MCF 10A (cell line): ENCODE results near the gene BUB1B. TPM values are rescaled to one million over a fixed set of nuclear protein-coding genes. Genes with fewer than 3 reads are reported as not detected.

Source experiments
- BruUV-seq: library from RNA; stranded (reverse); fragments of 400-500 nt; replicated peaks from 2 replicates; lab custom pipeline; 2021; lab: Mats Ljungman, UMichigan
- CTCF ChIA-PET: fragments of 300-600 bp; sonication (Branson Sonifier 250); formaldehyde crosslinking; extraction: SDS; loops from one replicate; lab custom pipeline; 2021; ENCODE audit warnings: antibody characterized with exemption, inconsistent platforms; lab: Yijun Ruan, JAX
- POLR2A ChIA-PET: fragments of 300-600, 350-650 bp; sonication (Branson Sonifier 250); formaldehyde crosslinking; extraction: SDS; loops from one replicate; lab custom pipeline; 2020; ENCODE audit warnings: antibody characterized with exemption, inconsistent platforms; lab: Yijun Ruan, JAX
- DNase-seq: peaks from one replicate; pipeline ENCODE4 v3.0.0-alpha.2; 2018; ENCODE audit not compliant: unreplicated experiment
- H3K27ac Mint-ChIP-seq: one replicate; pipeline ENCODE4 v1.8.0; 2022; ENCODE audit warnings: mild to moderate bottlenecking, low read depth, mixed read lengths; ENCODE audit not compliant: unreplicated experiment
- H3K27me3 Mint-ChIP-seq: one replicate; pipeline ENCODE4 v1.8.0; 2022; ENCODE audit warnings: mixed read lengths; ENCODE audit not compliant: insufficient read depth, unreplicated experiment
- H3K36me3 Mint-ChIP-seq: one replicate; pipeline ENCODE4 v1.8.0; 2022; ENCODE audit warnings: mild to moderate bottlenecking, moderate library complexity, mixed read lengths; ENCODE audit not compliant: insufficient read depth, unreplicated experiment
- H3K4me1 Mint-ChIP-seq: one replicate; pipeline ENCODE4 v1.8.0; 2022; ENCODE audit warnings: mixed read lengths; ENCODE audit not compliant: insufficient read depth, unreplicated experiment
- H3K4me3 Mint-ChIP-seq: one replicate; pipeline ENCODE4 v1.8.0; 2022; ENCODE audit warnings: mild to moderate bottlenecking, moderate library complexity, mixed read lengths; ENCODE audit not compliant: unreplicated experiment
- H3K9me3 Mint-ChIP-seq: one replicate; pipeline ENCODE4 v1.8.0; 2022; ENCODE audit warnings: mixed read lengths; ENCODE audit not compliant: unreplicated experiment
- intact Hi-C: fragments of 100-400 bp; cut with micrococcal nuclease; formaldehyde crosslinking; loops from 2 replicates; pipeline ENCODE4 v1.14.1; 2022
- total RNA-seq: library from RNA; stranded (reverse); gene quantifications from 2 replicates; pipeline ENCODE4 v1.2.3, GENCODE V29; 2022
- TF ChIP-seq, protein P1 (sequence below): fragments of 200-600 bp; IDR thresholded peaks from one replicate; pipeline ENCODE4 v1.8.0; 2022; ENCODE audit warnings: antibody characterized with exemption, mild to moderate bottlenecking; ENCODE audit not compliant: unreplicated experiment

BUB1B gene
- total RNA-seq, 1 experiment from 2014 or later, result 30.9 TPM

DNA sequence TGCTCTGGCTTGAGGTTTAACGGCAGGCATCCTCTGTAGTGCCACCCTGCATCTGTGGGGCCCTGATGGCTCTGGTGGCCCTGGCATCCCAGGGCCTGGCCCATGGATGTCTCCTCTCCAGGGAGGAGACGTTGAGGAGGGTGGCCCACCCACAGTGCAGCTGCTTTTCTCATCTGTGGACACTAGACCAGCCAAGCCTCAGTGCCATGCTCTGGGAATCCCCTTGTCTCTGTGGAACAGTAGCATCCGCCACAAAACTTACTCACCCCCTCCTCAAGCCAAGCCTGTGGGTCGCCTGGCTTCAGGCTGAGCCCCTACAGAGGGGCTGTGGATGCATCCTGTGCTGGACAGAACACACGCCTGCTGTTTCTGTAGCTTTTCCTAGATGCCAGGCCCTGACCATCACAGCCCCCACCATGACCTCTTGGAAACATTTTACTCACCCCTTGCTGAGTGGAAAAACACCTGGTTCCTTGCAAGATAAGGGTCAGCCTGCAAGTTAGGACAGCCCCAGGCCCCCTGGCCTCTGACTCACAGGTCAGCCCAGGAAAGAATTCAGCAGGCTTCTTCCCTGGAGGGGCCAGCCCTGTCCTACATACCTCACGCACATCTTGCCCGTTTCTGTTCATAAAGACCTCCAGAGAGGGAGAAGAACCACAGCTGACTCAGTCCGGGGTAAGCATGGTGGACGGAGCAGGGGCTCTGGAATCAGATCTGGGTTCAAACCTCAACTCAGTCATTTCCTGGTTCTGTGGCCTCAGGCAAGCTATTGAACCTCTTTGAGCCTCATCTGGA, 97.0 kb downstream of the BUB1B start:
- BruUV-seq, result no TSS peak
- Mint-ChIP-seq H3K36me3 (peaks cover 32% of the 10 kb centered on the region), H3K4me3 (no peak overlapping the region), H3K27me3 (no peaks in the 10 kb centered on the region), H3K4me1 (no peaks in the 10 kb centered on the region), H3K27ac (no peak overlapping the region), H3K9me3 (no peaks in the 10 kb centered on the region)
- DNase-seq, result no peak
- TF ChIP-seq, protein P1, sequence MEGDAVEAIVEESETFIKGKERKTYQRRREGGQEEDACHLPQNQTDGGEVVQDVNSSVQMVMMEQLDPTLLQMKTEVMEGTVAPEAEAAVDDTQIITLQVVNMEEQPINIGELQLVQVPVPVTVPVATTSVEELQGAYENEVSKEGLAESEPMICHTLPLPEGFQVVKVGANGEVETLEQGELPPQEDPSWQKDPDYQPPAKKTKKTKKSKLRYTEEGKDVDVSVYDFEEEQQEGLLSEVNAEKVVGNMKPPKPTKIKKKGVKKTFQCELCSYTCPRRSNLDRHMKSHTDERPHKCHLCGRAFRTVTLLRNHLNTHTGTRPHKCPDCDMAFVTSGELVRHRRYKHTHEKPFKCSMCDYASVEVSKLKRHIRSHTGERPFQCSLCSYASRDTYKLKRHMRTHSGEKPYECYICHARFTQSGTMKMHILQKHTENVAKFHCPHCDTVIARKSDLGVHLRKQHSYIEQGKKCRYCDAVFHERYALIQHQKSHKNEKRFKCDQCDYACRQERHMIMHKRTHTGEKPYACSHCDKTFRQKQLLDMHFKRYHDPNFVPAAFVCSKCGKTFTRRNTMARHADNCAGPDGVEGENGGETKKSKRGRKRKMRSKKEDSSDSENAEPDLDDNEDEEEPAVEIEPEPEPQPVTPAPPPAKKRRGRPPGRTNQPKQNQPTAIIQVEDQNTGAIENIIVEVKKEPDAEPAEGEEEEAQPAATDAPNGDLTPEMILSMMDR, result no peak
- ChIA-PET POLR2A (no interaction called here), CTCF (interaction anchor here (1.0 to 4.2 kb wide), 6 partner anchors 13 to 40 kb away, joined by 3 to 32 read pairs (median 6); no protein-coding TSS in a partner anchor)
- intact Hi-C loops, result no loop called here

DNA sequence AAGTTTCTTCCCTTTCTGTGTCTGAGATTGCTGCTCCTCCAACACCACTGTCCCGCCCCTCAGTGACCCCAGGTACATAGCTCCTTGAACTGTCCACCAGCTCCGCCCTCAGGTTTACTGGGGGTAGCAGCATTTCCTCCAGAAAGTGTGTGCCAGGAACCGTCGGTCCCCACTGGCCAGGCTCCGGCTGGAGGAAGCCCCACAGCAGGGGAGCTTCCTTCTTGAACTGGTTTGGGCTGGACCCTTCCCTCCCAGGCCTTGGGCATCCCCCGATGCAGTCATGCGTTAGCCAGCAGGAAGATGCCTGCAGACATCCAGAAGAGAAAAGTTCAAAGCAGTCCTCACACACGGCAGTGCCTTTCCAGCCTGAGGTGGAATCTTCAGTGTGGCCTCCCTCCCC, 97.7 kb downstream of the BUB1B start:
- ChIA-PET CTCF (interaction anchor here (1.0 to 2.8 kb wide), 3 partner anchors 14 to 16 kb away, joined by 5 to 14 read pairs (median 8); no protein-coding TSS in a partner anchor), POLR2A (interaction anchor here (0.9 kb wide), 1 partner anchor 18 kb away, joined by 3 read pairs; no protein-coding TSS in a partner anchor)
- no peaks in the 10 kb centered on the region for H3K4me1 Mint-ChIP-seq
- intact Hi-C loops, result no loop called here
- BruUV-seq, result no TSS peak
- TF ChIP-seq, protein P1, result no peak
- H3K4me3 Mint-ChIP-seq, result no peak overlapping the region
- H3K9me3 Mint-ChIP-seq, result no peaks in the 10 kb centered on the region
- no peak for DNase-seq
- no peak overlapping the region for H3K27ac Mint-ChIP-seq
- H3K36me3 Mint-ChIP-seq, result peaks cover 25% of the 10 kb centered on the region
- no peaks in the 10 kb centered on the region for H3K27me3 Mint-ChIP-seq

DNA sequence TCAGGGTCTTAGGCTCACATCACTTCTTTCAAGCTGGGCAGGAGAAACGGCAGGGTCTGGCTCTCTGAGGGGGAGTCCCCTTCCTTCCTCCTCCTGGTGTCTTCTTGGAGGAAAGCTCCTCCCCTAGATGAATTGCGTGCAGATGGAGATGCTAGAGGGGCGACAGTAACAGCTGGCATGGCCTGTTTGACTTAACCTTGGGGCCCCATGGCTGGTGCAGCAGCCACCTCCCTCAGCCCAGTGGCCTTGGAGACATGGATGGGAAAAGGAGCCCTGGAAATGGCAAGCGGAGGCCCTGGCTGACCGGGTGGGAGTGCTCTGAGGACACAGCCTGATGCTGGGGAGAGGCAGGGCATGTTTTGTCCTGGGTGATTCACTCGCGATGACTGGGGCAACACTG, 98.2 kb downstream of the BUB1B start:
- Mint-ChIP-seq H3K36me3 (peaks cover 21% of the 10 kb centered on the region), H3K4me3 (no peak overlapping the region), H3K9me3 (no peaks in the 10 kb centered on the region), H3K4me1 (no peaks in the 10 kb centered on the region), H3K27ac (no peak overlapping the region), H3K27me3 (no peaks in the 10 kb centered on the region)
- TF ChIP-seq, protein P1, result no peak
- no peak for DNase-seq
- intact Hi-C loops, result no loop called here
- ChIA-PET CTCF (interaction anchor here (0.6 to 2.8 kb wide), 3 partner anchors 14 to 40 kb away, joined by 3 to 14 read pairs (median 8); no protein-coding TSS in a partner anchor), POLR2A (interaction anchor here (0.9 kb wide), 1 partner anchor 18 kb away, joined by 3 read pairs; no protein-coding TSS in a partner anchor)
- BruUV-seq, result no TSS peak

DNA sequence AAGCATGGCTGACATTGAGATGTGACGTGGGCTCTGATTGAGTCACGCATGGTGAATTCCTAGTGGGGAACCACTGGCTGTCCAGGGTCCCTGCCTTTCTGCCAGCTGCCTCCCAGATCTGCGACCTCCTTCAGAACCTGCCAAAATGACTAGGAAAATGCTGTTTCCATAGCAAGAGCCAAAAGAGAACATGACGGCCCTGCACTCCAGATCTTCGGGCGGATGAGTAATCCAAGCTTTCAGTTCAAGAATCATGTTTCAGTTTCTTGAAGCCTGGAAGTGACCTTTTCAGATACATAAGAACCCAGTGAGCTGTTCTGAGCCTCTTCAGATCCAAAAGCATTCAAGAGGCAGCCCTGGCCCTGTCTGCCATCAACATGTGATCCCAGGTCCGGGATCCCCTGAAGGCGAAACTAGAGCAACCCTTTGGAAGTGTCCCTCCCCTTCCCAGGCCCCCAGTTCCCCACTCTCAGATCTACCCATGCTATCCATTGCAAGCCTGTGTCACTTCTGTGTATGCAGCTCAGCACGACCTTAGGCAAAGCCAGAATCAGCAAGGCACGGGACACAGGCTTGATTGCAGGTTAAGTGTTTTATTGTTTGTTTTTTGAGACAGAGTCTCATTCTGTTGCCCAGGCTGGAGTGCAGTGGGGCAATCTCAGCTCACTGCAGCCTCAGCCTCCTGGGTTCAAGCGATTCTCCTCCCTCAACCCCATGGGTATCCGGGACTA, 102.3 kb downstream of the BUB1B start:
- peaks cover 40% of the 10 kb centered on the region for H3K36me3 Mint-ChIP-seq
- H3K4me3 Mint-ChIP-seq, result no peak overlapping the region
- TF ChIP-seq, protein P1, result no peak
- intact Hi-C loops, result no loop called here
- no peak overlapping the region for H3K27ac Mint-ChIP-seq
- DNase-seq, result no peak
- peaks cover 7% of the 10 kb centered on the region for H3K4me1 Mint-ChIP-seq
- no TSS peak for BruUV-seq
- H3K9me3 Mint-ChIP-seq, result no peaks in the 10 kb centered on the region
- ChIA-PET CTCF (interaction anchor here (0.9 to 5.4 kb wide), 5 partner anchors 9 to 218 kb away, joined by 3 to 35 read pairs (median 9); no protein-coding TSS in a partner anchor), POLR2A (interaction anchor here (0.6 kb wide), 1 partner anchor 222 kb away, joined by 3 read pairs; no protein-coding TSS in a partner anchor)
- H3K27me3 Mint-ChIP-seq, result no peaks in the 10 kb centered on the region
